HepG2 (cell line): ENCODE results near the gene CTDSP2. TPM values are rescaled to one million over a fixed set of nuclear protein-coding genes. Genes with fewer than 3 reads are reported as not detected.

Source experiments
- ATAC-seq: fragments of 200-7000 bp; cut with Tn5 transposase; 3 replicates; pipeline ENCODE4 v1.9.1; 2020; ENCODE audit warnings: mild to moderate bottlenecking, moderate library complexity
- BruUV-seq: library from RNA; stranded (reverse); fragments of 400-500 nt; replicated peaks from 2 replicates; lab custom pipeline; 2021; lab: Mats Ljungman, UMichigan
- CTCF ChIA-PET: fragments of 300-600 bp; formaldehyde crosslinking; extraction: SDS; loops from one replicate; lab custom pipeline; 2021; ENCODE audit warnings: low total read pairs, inconsistent platforms, low intra/inter-chr PET ratio; lab: Yijun Ruan, JAX
- POLR2A ChIA-PET: fragments of 350-600 bp; sonication (Branson Sonifier 250); formaldehyde crosslinking; loops from one replicate; lab custom pipeline; 2020; ENCODE audit warnings: antibody characterized with exemption, inconsistent platforms; lab: Yijun Ruan, JAX
- DNase-seq: peaks from one replicate; pipeline ENCODE4 v3.0.0-alpha.2; 2015; ENCODE audit warnings: low spot score
- FAIRE-seq: peaks from 3 replicates; lab custom pipeline; 2011; peaks lifted over from hg19 to GRCh38; lab: Jason Lieb, UNC
- H2AFZ ChIP-seq: one replicate; pipeline ENCODE4 v1.6.1; 2011; ENCODE audit warnings: low read length, inconsistent platforms
- H3K27ac ChIP-seq: fragments of 300-600 bp; 3 replicates; pipeline ENCODE4 v1.8.0; 2011; ENCODE audit warnings: mixed run types, mild to moderate bottlenecking, mixed read lengths, low read length, inconsistent platforms; ENCODE audit not compliant: insufficient read depth; ENCODE audit errors: extremely low read length
- H3K27me3 ChIP-seq, 2 experiments: fragments of 200-600 bp in 1 of 2; 2 replicates in 1 of 2; 3 replicates in 1 of 2; pipeline versions ENCODE4 v1.6.0 to v1.8.0; 2011; ENCODE audit warnings: low read length in 2 of 2, mild to moderate bottlenecking in 2 of 2, moderate library complexity in 2 of 2, inconsistent platforms in 1 of 2; ENCODE audit not compliant: insufficient read depth in 2 of 2, control insufficient read depth in 1 of 2
- H3K36me3 ChIP-seq, 2 experiments: fragments of 200-600 bp in 1 of 2; replicated peaks in 1 of 2; 2 replicates in 1 of 2; 3 replicates in 1 of 2; pipeline versions ENCODE4 v1.5.1 to v1.8.0; 2011; ENCODE audit warnings: low read length in 2 of 2, inconsistent platforms in 1 of 2; ENCODE audit not compliant: insufficient read depth in 2 of 2, control insufficient read depth in 1 of 2
- H3K4me1 ChIP-seq: 2 replicates; pipeline ENCODE4 v1.5.1; 2012; ENCODE audit warnings: low read length, inconsistent platforms; ENCODE audit not compliant: insufficient read depth
- H3K4me2 ChIP-seq: 2 replicates; pipeline ENCODE4 v1.6.0; 2011; ENCODE audit warnings: low read depth, low read length, inconsistent platforms
- H3K4me3 ChIP-seq, 3 experiments: fragments of 200-600 bp in 1 of 3; sonication (generic), shearing (Covaris generic) in 1 of 3; replicated peaks in 1 of 3; 2 replicates each; pipeline ENCODE4 v1.5.1; 2011 to 2016; ENCODE audit warnings: low read length in 3 of 3, inconsistent platforms in 2 of 3, low read depth in 2 of 3, mild to moderate bottlenecking in 2 of 3, control low read depth in 1 of 3, mixed read lengths in 1 of 3; ENCODE audit not compliant: insufficient read depth in 1 of 3
- H3K79me2 ChIP-seq: one replicate; pipeline ENCODE4 v1.6.1; 2011; ENCODE audit warnings: low read length, inconsistent platforms; ENCODE audit not compliant: insufficient read depth
- H3K9ac ChIP-seq: 2 replicates; pipeline ENCODE4 v1.6.0; 2011; ENCODE audit warnings: mild to moderate bottlenecking, low read depth, low read length, inconsistent platforms; ENCODE audit not compliant: insufficient read depth
- H3K9me3 ChIP-seq: 2 replicates; pipeline ENCODE4 v1.5.1; 2012; ENCODE audit warnings: mild to moderate bottlenecking, low read length
- H4K20me1 ChIP-seq: 2 replicates; pipeline ENCODE4 v1.6.0; 2011; ENCODE audit warnings: inconsistent platforms, mild to moderate bottlenecking, low read length, moderate library complexity; ENCODE audit not compliant: insufficient read depth
- HMG20B ChIP-seq: conservative IDR thresholded peaks from 2 replicates; pipeline ENCODE4 v1.6.1; 2016; ENCODE audit warnings: missing genetic modification reagents, missing compliant biosample characterization
- HNRNPL ChIP-seq: fragments of 200-400 bp; formaldehyde crosslinking; IDR thresholded peaks from 2 replicates; pipeline ENCODE4 v1.6.1; 2017; ENCODE audit warnings: mild to moderate bottlenecking, low read depth, low read length
- KLF12 ChIP-seq: sonication (generic); formaldehyde crosslinking; IDR thresholded peaks from 2 replicates; pipeline ENCODE4 v1.4.0; 2020; ENCODE audit warnings: missing genetic modification reagents, borderline replicate concordance
- NFIB ChIP-seq: sonication (generic); formaldehyde crosslinking; IDR thresholded peaks from 2 replicates; pipeline ENCODE4 v1.9.0; 2021; ENCODE audit warnings: missing genetic modification reagents, mild to moderate bottlenecking, borderline replicate concordance
- POGZ ChIP-seq: sonication (generic); formaldehyde crosslinking; IDR thresholded peaks from 2 replicates; pipeline ENCODE4 v1.4.0; 2020; ENCODE audit warnings: mild to moderate bottlenecking, missing genetic modification reagents
- ZNF263 ChIP-seq: sonication (generic); formaldehyde crosslinking; IDR thresholded peaks from 2 replicates; pipeline ENCODE4 v1.4.0; 2020; ENCODE audit warnings: missing genetic modification reagents
- ZNF34 ChIP-seq: sonication (generic); formaldehyde crosslinking; IDR thresholded peaks from 2 replicates; pipeline ENCODE4 v1.4.0; 2020; ENCODE audit warnings: mild to moderate bottlenecking, missing genetic modification reagents, borderline replicate concordance
- ZNF343 ChIP-seq: sonication (generic); formaldehyde crosslinking; IDR thresholded peaks from 2 replicates; pipeline ENCODE4 v1.4.0; 2020; ENCODE audit warnings: mild to moderate bottlenecking, missing genetic modification reagents
- ZNF432 ChIP-seq: sonication (generic); formaldehyde crosslinking; IDR thresholded peaks from 2 replicates; pipeline ENCODE4 v1.5.0; 2020; ENCODE audit warnings: missing genetic modification reagents, mild to moderate bottlenecking, borderline replicate concordance
- ZNF460 ChIP-seq: sonication (generic); formaldehyde crosslinking; IDR thresholded peaks from 2 replicates; pipeline ENCODE4 v1.5.1; 2020; ENCODE audit warnings: missing genetic modification reagents, mild to moderate bottlenecking, borderline replicate concordance
- ZNF776 ChIP-seq: sonication (generic); formaldehyde crosslinking; IDR thresholded peaks from 2 replicates; pipeline ENCODE4 v1.4.0; 2020; ENCODE audit warnings: mild to moderate bottlenecking, missing genetic modification reagents
- ZNF781 ChIP-seq: sonication (generic); formaldehyde crosslinking; IDR thresholded peaks from 2 replicates; pipeline ENCODE4 v1.5.1; 2020; ENCODE audit warnings: borderline replicate concordance, mild to moderate bottlenecking, missing genetic modification reagents; ENCODE audit errors: not compliant biosample characterization
- ZSCAN29 ChIP-seq: sonication (generic); formaldehyde crosslinking; conservative IDR thresholded peaks from 2 replicates; pipeline ENCODE4 v1.4.0; 2020; ENCODE audit warnings: mild to moderate bottlenecking, missing genetic modification reagents
- WGBS: methylation state at CpG from one replicate; pipeline ENCODE4 v1.1.6; 2017; ENCODE audit warnings: low lambda C conversion rate; 5-methylcytosine and 5-hydroxymethylcytosine counted together
- in situ Hi-C: cut with HindIII; loops from 2 replicates; pipeline ENCODE4 v1.10.0; 2017; ENCODE audit warnings: low pct_unique_long_range_greater_than_20kb; ENCODE audit not compliant: extremely low pct_ligation_motif_present
- intact Hi-C: fragments of 100-400 bp; cut with micrococcal nuclease; formaldehyde crosslinking; loops from one replicate; pipeline ENCODE4 v1.10.0; 2022; ENCODE audit not compliant: unreplicated experiment
- polyA plus RNA-seq, 8 experiments: library from polyadenylated mRNA; depleted of rRNA in 3 of 8; stranded (reverse) in 7 of 8; unstranded in 1 of 8; fragments of >200 nt; fragmentation: Illumina TruSeq in 4 of 8; extraction: Trizol in 4 of 8; gene quantifications; 2 replicates each; pipeline versions ENCODE4 v1.2.1 to v1.2.3, GENCODE V29; 2011 to 2016; ENCODE audit warnings: low read depth in 4 of 8, missing spikeins in 1 of 8, mixed read lengths in 1 of 8; ENCODE audit not compliant: insufficient read depth in 1 of 8
- total RNA-seq, 5 experiments: library from RNA; depleted of rRNA; stranded (reverse); fragments of >200 nt; fragmentation: Illumina TruSeq; extraction: Trizol; gene quantifications; 2 replicates each; pipeline ENCODE4 v1.2.3, GENCODE V29; 2016; ENCODE audit warnings: low read depth in 1 of 5
- TF ChIP-seq, protein P1 (sequence below): sonication (generic); formaldehyde crosslinking; IDR thresholded peaks from 2 replicates; pipeline ENCODE4 v1.4.0; 2020; ENCODE audit warnings: missing genetic modification reagents

The CTDSP2 gene
- total and polyA plus RNA-seq, 2 of the 13 experiments (the other 11 are each of a cell fraction or from before 2014, with no cell fraction given), result 38.1 to 82.5 TPM

DNA sequence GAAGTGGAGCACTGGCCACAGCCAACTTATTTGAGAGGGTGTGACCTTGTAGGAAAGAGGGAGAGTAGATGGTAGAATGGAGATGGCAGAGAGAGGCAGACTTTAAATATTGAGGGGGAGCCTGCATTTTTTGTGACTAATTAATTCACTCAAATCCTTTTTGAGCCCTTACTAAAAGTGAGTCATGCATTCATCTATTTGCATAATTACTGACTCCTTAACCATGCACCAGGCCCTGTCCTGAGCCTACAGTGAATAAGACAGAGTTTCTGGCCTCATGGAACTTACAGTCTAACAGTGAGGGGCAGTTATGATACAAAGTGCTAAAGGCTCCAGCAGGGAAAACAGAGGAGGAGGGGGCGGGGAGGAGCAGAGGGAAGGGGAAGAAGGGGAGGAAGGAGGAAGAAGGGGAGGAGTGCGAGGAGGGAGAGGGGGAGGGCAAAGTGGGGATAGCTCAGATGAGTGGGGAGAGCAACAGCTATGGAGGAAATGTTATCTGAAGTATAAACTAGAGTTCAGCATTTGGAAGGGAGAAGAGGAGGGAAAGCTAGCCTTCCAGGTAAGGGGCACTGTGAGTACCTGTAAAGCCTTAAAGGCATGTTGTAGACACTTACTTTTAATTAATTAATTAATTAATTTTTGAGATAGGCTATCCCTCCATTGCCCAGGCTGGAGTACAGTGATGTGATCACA is 7.5 kb upstream of the CTDSP2 start:
- POLR2A ChIA-PET, result interaction anchor here (1.5 to 1.8 kb wide), 2 partner anchors 10 to 43 kb away, joined by 6 to 8 read pairs; no protein-coding TSS in a partner anchor
- Histone ChIP-seq H3K36me3 (no peaks in the 10 kb centered on the region), H2AFZ (no peak overlapping the region), H3K27me3 (peaks cover 4 to 46% of the 10 kb centered on the region in 2 experiments), H3K4me1 (peaks cover 23% of the 10 kb centered on the region), H3K4me3 (no peak overlapping the region), H3K9ac (no peak overlapping the region), H3K27ac (no peak overlapping the region), H3K79me2 (no peaks in the 10 kb centered on the region), H4K20me1 (peaks cover 2% of the 10 kb centered on the region; the same call in 1 of the 2 replicates), H3K4me2 (no peak overlapping the region), H3K9me3 (no peaks in the 10 kb centered on the region)
- CTCF ChIA-PET, result no interaction called here
- no TSS peak for BruUV-seq
- FAIRE-seq (no peak), DNase-seq (no peak), ATAC-seq (no peak)
- in situ Hi-C loops (no loop called here), intact Hi-C loops (no loop called here)
- TF ChIP-seq ZNF343 (CRISPR knock-in tag) (no peak), ZNF781 (CRISPR knock-in tag) (no peak), ZNF263 (CRISPR knock-in tag) (no peak), POGZ (no peak)
- WGBS, result 84% methylated on average over 2 of the region's 2 CpGs

DNA sequence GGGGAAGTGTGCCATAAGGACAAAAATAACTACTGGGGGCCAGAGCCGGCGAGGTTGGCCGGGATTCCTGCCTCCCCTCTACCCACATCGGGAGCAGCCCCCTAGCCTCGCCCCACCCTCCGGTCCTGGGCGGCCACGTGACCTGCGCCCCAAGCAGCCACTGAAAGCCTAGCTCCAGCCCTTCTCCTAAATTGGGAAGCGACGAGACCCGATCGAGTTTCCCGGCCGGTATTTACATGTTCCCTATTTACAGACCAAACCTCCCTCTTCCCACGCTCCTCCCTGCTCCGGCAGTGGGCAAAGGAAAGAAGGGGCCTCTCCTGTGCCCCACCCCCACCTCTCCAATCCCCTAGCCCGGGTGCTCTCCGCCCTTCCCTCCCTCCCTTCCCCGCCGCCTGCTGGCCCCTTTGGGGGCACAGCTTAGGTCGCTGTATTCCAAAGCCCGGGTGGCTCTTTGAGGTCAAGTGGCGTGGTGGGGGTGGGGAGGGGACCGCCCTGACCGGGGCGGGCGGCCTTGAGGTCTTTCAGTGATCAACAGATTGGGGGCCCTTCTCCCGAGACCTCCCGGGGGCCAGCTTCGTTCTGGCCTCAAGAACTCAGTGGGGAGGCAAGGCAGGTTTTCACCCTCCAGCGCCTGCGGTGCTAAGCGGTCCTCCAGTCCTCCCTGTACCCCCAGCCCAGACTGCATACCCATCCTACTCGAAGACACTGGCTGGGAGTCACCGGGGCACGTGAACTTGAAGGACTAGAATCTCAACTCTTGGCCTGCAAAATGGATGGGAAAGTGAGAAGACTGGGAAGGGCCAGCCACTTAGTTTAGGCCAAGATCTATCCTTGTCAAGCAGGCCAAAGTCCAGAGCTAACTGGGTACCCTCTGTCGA is 6.3 kb upstream of the CTDSP2 start:
- no peak overlapping the region for H2AFZ ChIP-seq
- no peak overlapping the region for H3K27ac ChIP-seq
- no peaks in the 10 kb centered on the region for H3K79me2 ChIP-seq
- BruUV-seq, result no TSS peak
- WGBS, result 3% methylated on average over 22 of the region's 38 CpGs
- FAIRE-seq (no peak), ATAC-seq (peak; percentile 74), DNase-seq (peak; percentile 32)
- intact Hi-C loops (no loop called here), in situ Hi-C loops (no loop called here)
- H3K4me1 ChIP-seq, result peaks cover 28% of the 10 kb centered on the region
- H3K36me3 ChIP-seq, result no peaks in the 10 kb centered on the region
- H3K4me3 ChIP-seq, result peak overlapping the region; percentile 31 to 66 (median 38); a peak in 5 of 6 replicates
- H3K4me2 ChIP-seq, result peak overlapping the region; percentile 73
- H3K9me3 ChIP-seq, result no peaks in the 10 kb centered on the region
- POLR2A ChIA-PET, result interaction anchor here (1.2 to 2.3 kb wide), 5 partner anchors 9 to 44 kb away, joined by 3 to 8 read pairs (median 5); no protein-coding TSS in a partner anchor
- peaks cover 2 to 53% of the 10 kb centered on the region in 2 experiments for H3K27me3 ChIP-seq
- H4K20me1 ChIP-seq, result peaks cover 2% of the 10 kb centered on the region; the same call in 1 of the 2 replicates
- CTCF ChIA-PET, result interaction anchor here (1.3 kb wide), 1 partner anchor 21 kb away, joined by 3 read pairs; no protein-coding TSS in a partner anchor
- peak overlapping the region; percentile 35; the same call in 1 of the 2 replicates for H3K9ac ChIP-seq
- TF ChIP-seq ZNF776 (CRISPR knock-in tag) (no peak), NFIB (CRISPR knock-in tag) (no peak), HMG20B (no peak), ZNF34 (CRISPR knock-in tag) (no peak), ZNF263 (CRISPR knock-in tag) (0 out of 2 replicates have a peak, but pooled peaks have one; percentile 61), ZSCAN29 (CRISPR knock-in tag) (no peak), KLF12 (CRISPR knock-in tag) (no peak), ZNF432 (no peak), HNRNPL (0 out of 2 replicates have a peak, but pooled peaks have one; percentile 4), ZNF460 (CRISPR knock-in tag) (no peak)
- TF ChIP-seq, protein P1, sequence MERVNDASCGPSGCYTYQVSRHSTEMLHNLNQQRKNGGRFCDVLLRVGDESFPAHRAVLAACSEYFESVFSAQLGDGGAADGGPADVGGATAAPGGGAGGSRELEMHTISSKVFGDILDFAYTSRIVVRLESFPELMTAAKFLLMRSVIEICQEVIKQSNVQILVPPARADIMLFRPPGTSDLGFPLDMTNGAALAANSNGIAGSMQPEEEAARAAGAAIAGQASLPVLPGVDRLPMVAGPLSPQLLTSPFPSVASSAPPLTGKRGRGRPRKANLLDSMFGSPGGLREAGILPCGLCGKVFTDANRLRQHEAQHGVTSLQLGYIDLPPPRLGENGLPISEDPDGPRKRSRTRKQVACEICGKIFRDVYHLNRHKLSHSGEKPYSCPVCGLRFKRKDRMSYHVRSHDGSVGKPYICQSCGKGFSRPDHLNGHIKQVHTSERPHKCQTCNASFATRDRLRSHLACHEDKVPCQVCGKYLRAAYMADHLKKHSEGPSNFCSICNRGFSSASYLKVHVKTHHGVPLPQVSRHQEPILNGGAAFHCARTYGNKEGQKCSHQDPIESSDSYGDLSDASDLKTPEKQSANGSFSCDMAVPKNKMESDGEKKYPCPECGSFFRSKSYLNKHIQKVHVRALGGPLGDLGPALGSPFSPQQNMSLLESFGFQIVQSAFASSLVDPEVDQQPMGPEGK (CRISPR knock-in tag), result peak; percentile 56; the same call in 1 of the 2 replicates
